Breast epithelium (tissue), 4 donors: ENCODE measurements around the gene OSBPL10. TPM values are rescaled to one million over a fixed set of nuclear protein-coding genes. Genes with fewer than 3 reads are reported as not detected.

Source experiments
- DNase-seq, 2 donors: peaks; one replicate each; pipeline ENCODE4 v3.0.0-alpha.2; 2019; ENCODE audit warnings: low spot score in 2 of 2
- H3K27ac ChIP-seq, 2 donors: fragments of 200-600 bp; sonication (generic) in 1 of 2; one replicate each; pipeline ENCODE4 v1.5.1; 2016 to 2019; ENCODE audit warnings: mild to moderate bottlenecking in 1 of 2
- H3K27me3 ChIP-seq, 2 donors: fragments of 200-600 bp; sonication (generic) in 1 of 2; one replicate each; pipeline versions ENCODE4 v1.5.1 to v1.6.0; 2017 to 2019; ENCODE audit warnings: control low read depth in 1 of 2, mild to moderate bottlenecking in 1 of 2
- H3K36me3 ChIP-seq: fragments of 200-600 bp; one replicate; pipeline ENCODE4 v1.5.1; 2019
- H3K4me1 ChIP-seq, 2 donors: fragments of 200-600 bp; sonication (generic); one replicate each; pipeline ENCODE4 v1.5.1; 2016 to 2019; ENCODE audit warnings: control low read depth in 1 of 2
- H3K4me3 ChIP-seq, 3 donors: fragments of 200-600 bp; sonication (generic); 1 replicate in 2 of 3; 2 replicates in 1 of 3; pipeline ENCODE4 v1.5.1; 2016 to 2019; ENCODE audit warnings: mild to moderate bottlenecking in 3 of 3, moderate library complexity in 2 of 3
- H3K9me3 ChIP-seq, 2 donors: fragments of 200-600 bp; sonication (generic) in 1 of 2; one replicate each; pipeline ENCODE4 v1.5.1; 2016 to 2019; ENCODE audit warnings: control low read depth in 1 of 2
- CTCF ChIP-seq, 3 donors: fragments of 450-650 bp; IDR thresholded peaks; one replicate each; pipeline ENCODE4 v1.5.1; 2016 to 2017; ENCODE audit warnings: antibody characterized with exemption in 3 of 3, mild to moderate bottlenecking in 3 of 3, moderate library complexity in 3 of 3
- POLR2A ChIP-seq: fragments of 450-650 bp; IDR thresholded peaks from one replicate; pipeline ENCODE4 v1.6.1; 2016; ENCODE audit warnings: antibody characterized with exemption, mild to moderate bottlenecking, moderate library complexity
- POLR2AphosphoS5 ChIP-seq, 3 donors: sonication (generic); formaldehyde crosslinking; IDR thresholded peaks; one replicate each; pipeline ENCODE4 v1.6.1; 2017; ENCODE audit warnings: antibody characterized with exemption in 3 of 3
- intact Hi-C: fragments of 100-400 bp; cut with DNase I; formaldehyde crosslinking; loops from one replicate; pipeline ENCODE4 v1.15.1; 2023; ENCODE audit warnings: low total_unique reads
- total RNA-seq, 3 donors: library from RNA; depleted of rRNA; stranded (reverse); fragments of >200 nt; gene quantifications; one replicate each; pipeline ENCODE4 v1.1.0, GENCODE V29; 2016

The OSBPL10 gene
- total RNA-seq, 3 donors from 2014 or later, result 17.6 to 47.4 (median 26.5) TPM

GRCh38 chr3:31957106-31957505 is 24.0 kb downstream of the OSBPL10 start:
- no peaks in the 10 kb centered on the region for H3K27me3 ChIP-seq
- no peak overlapping the region for H3K4me3 ChIP-seq
- H3K9me3 ChIP-seq, result peaks cover 8% of the 10 kb centered on the region in 2 donors
- intact Hi-C loops, result no loop called here
- H3K4me1 ChIP-seq, result peaks cover 6 to 9% of the 10 kb centered on the region in 2 donors
- H3K27ac ChIP-seq, result peak overlapping the region in 1 of 2 donors; percentile 81
- no peaks in the 10 kb centered on the region for H3K36me3 ChIP-seq
- no peak for DNase-seq
- no peak for TF ChIP-seq POLR2A
- TF ChIP-seq POLR2AphosphoS5 (IDR thresholded peaks at IDR 0.05), result no peak
- TF ChIP-seq CTCF (IDR thresholded peaks at IDR 0.05), result no peak

- TF ChIP-seq CTCF (IDR thresholded peaks at IDR 0.05) (no peak), POLR2A (no peak), POLR2AphosphoS5 (IDR thresholded peaks at IDR 0.05) (no peak)
- H3K27me3 ChIP-seq, result no peaks in the 10 kb centered on the region
- peaks cover 8% of the 10 kb centered on the region in 2 donors for H3K9me3 ChIP-seq
- intact Hi-C loops, result no loop called here
- H3K4me1 ChIP-seq, result peaks cover 6 to 9% of the 10 kb centered on the region in 2 donors
- H3K4me3 ChIP-seq, result no peak overlapping the region
- H3K27ac ChIP-seq, result no peak overlapping the region
- no peak for DNase-seq
- no peaks in the 10 kb centered on the region for H3K36me3 ChIP-seq
Observed at GRCh38 chr3:31955581-31955980, 25.5 kb downstream of the OSBPL10 start.

- no peak for DNase-seq
- H3K36me3 ChIP-seq, result no peaks in the 10 kb centered on the region
- H3K4me3 ChIP-seq, result no peak overlapping the region
- H3K4me1 ChIP-seq, result peaks cover 0 to 6% of the 10 kb centered on the region in 2 donors
- H3K27me3 ChIP-seq, result no peaks in the 10 kb centered on the region
- peaks cover 8% of the 10 kb centered on the region in 2 donors for H3K9me3 ChIP-seq
- H3K27ac ChIP-seq, result no peak overlapping the region
- TF ChIP-seq CTCF (IDR thresholded peaks at IDR 0.05) (no peak), POLR2AphosphoS5 (IDR thresholded peaks at IDR 0.05) (no peak), POLR2A (no peak)
- intact Hi-C loops, result no loop called here
Observed at GRCh38 chr3:31953636-31954035, 27.4 kb downstream of the OSBPL10 start.

GRCh38 chr3:31953091-31953490 is 28.0 kb downstream of the OSBPL10 start:
- DNase-seq, result no peak
- H3K4me3 ChIP-seq, result no peak overlapping the region
- TF ChIP-seq POLR2AphosphoS5 (IDR thresholded peaks at IDR 0.05) (no peak), CTCF (IDR thresholded peaks at IDR 0.05) (no peak), POLR2A (no peak)
- H3K36me3 ChIP-seq, result no peaks in the 10 kb centered on the region
- intact Hi-C loops, result no loop called here
- no peaks in the 10 kb centered on the region for H3K27me3 ChIP-seq
- H3K4me1 ChIP-seq, result peaks cover 0 to 9% of the 10 kb centered on the region in 2 donors
- no peak overlapping the region for H3K27ac ChIP-seq
- peaks cover 8% of the 10 kb centered on the region in 2 donors for H3K9me3 ChIP-seq

- H3K27me3 ChIP-seq, result no peaks in the 10 kb centered on the region
Observed at GRCh38 chr3:31952205-31952604, 28.9 kb downstream of the OSBPL10 start.

More at GRCh38 chr3:31952205-31952604, 28.9 kb downstream of the OSBPL10 start:
- Histone ChIP-seq H3K9me3 (peaks cover 8% of the 10 kb centered on the region in 2 donors), H3K36me3 (no peaks in the 10 kb centered on the region), H3K4me3 (no peak overlapping the region), H3K4me1 (peaks cover 0 to 9% of the 10 kb centered on the region in 2 donors), H3K27ac (no peak overlapping the region)
- TF ChIP-seq POLR2AphosphoS5 (IDR thresholded peaks at IDR 0.05) (no peak), CTCF (IDR thresholded peaks at IDR 0.05) (no peak), POLR2A (no peak)
- no peak for DNase-seq
- intact Hi-C loops, result no loop called here
